Measurements from ENCODE around the gene PRR22.

GRCh38 chr19:5806133-5806489 lies 21.6 kb upstream of the PRR22 start:
- peak in 3 of 5 experiments; percentile 2 to 8 (median 6) for TF ChIP-seq CTCF (IDR thresholded peaks at IDR 0.05)
- TF ChIP-seq POLR2AphosphoS5 (IDR thresholded peaks at IDR 0.05) = no peak
